ENCODE results near the gene COPA. TPM values are rescaled to one million over a fixed set of nuclear protein-coding genes. Genes with fewer than 3 reads are reported as not detected.

COPA gene
- total and polyA plus RNA-seq, 12 donors, result 58.4 to 209 (median 134) TPM

DNA sequence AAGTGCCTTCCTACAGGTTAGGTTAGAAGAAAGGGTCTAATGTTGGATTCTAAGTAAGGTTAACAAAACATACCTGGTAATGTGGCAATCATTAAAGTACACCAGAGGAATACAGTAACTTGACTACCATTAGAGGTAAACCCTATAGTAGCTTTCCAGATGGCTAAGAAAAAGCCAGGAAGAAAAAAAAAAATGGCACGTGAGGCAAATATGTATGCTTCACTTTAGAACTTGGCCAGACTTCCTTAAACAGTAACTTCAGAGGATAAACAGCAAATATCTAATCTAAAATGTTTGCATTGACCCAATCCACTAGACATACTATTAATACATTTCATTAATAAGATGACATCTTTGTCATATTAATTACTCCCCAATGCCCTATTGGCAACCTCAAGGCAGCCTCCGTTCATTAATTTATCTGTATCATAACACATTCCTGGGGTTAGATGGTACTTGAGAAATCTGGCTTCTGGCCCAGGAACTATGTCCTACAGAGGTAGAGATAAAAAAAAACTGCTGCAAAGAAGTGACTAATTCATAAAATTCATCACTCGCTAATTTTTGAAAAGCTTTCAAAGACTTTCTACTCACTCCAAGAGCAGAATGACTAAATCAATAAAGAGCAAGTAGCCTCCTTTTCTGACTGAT is 86.5 kb downstream of the COPA start:
- peak in 4 of 7 donors; percentile 47 to 68 (median 56) for DNase-seq
- TF ChIP-seq, protein P1, sequence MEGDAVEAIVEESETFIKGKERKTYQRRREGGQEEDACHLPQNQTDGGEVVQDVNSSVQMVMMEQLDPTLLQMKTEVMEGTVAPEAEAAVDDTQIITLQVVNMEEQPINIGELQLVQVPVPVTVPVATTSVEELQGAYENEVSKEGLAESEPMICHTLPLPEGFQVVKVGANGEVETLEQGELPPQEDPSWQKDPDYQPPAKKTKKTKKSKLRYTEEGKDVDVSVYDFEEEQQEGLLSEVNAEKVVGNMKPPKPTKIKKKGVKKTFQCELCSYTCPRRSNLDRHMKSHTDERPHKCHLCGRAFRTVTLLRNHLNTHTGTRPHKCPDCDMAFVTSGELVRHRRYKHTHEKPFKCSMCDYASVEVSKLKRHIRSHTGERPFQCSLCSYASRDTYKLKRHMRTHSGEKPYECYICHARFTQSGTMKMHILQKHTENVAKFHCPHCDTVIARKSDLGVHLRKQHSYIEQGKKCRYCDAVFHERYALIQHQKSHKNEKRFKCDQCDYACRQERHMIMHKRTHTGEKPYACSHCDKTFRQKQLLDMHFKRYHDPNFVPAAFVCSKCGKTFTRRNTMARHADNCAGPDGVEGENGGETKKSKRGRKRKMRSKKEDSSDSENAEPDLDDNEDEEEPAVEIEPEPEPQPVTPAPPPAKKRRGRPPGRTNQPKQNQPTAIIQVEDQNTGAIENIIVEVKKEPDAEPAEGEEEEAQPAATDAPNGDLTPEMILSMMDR (IDR thresholded peaks at IDR 0.05), result no peak
- TF ChIP-seq POLR2A (IDR thresholded peaks at IDR 0.05), result no peak
- intact Hi-C loops (cut with DNase I), result loop anchor here (5.0 to 10.0 kb wide), 3 partner anchors 49 to 152 kb away; partner anchors contain the start of genes CASQ1 (in 1 of the 2) and PEA15 (in 1 of the 2)
- H3K27me3 ChIP-seq, result no peaks in the 10 kb centered on the region
- peaks cover 15 to 52% of the 10 kb centered on the region in 2 donors for H3K4me1 ChIP-seq (replicated peaks in 1 of 2)
- WGBS, 4 donors, result 23 to 30% (median 25%) methylated on average over 3 of the region's 3 CpGs
- H3K4me3 ChIP-seq, result no peak overlapping the region
- no peaks in the 10 kb centered on the region for H3K36me3 ChIP-seq (replicated peaks in 1 of 2)
- H3K27ac ChIP-seq, result peak overlapping the region in 1 of 5 donors; percentile 9
- H3K9me3 ChIP-seq (replicated peaks in 1 of 3), result no peaks in the 10 kb centered on the region

DNA sequence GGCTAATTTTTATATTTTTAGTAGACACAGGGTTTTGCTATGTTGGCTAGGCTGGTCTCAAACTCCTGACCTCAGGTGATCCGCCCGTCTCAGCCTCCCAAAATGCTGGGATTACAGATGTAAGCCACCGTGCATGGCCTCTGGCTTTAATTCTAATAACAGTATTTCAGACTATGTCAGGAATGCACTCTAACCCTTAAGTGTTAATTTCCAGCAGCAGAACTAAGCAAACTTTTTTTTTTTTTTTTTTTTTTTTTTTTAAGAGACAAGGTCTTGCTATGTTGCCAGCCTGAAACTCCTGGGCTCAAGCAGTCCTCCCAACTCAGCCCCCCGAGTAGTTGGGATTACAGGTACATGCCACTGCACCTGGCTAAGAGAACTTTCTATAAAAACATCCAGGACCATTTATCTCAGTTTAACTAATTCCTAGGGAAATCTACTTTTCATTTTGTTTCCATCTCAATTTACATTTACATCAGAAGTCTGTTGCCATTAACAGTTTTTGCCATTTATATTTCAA is 87.2 kb downstream of the COPA start:
- 83 to 90% (median 88%) methylated on average over 4 of the region's 4 CpGs for WGBS, 4 donors
- H3K27ac ChIP-seq, result no peak overlapping the region
- intact Hi-C loops (cut with DNase I), result loop anchor here (5.0 to 10.0 kb wide), 3 partner anchors 49 to 151 kb away; partner anchors contain the start of genes CASQ1 (in 1 of the 2) and PEA15 (in 1 of the 2)
- H3K4me1 ChIP-seq (replicated peaks in 1 of 2), result peaks cover 10 to 46% of the 10 kb centered on the region in 2 donors
- H3K9me3 ChIP-seq (replicated peaks in 1 of 3), result no peaks in the 10 kb centered on the region
- DNase-seq, result no peak
- TF ChIP-seq, protein P1 (IDR thresholded peaks at IDR 0.05), result no peak
- TF ChIP-seq POLR2A (IDR thresholded peaks at IDR 0.05), result no peak
- H3K4me3 ChIP-seq, result no peak overlapping the region
- no peaks in the 10 kb centered on the region for H3K27me3 ChIP-seq
- H3K36me3 ChIP-seq (replicated peaks in 1 of 2), result no peaks in the 10 kb centered on the region

DNA sequence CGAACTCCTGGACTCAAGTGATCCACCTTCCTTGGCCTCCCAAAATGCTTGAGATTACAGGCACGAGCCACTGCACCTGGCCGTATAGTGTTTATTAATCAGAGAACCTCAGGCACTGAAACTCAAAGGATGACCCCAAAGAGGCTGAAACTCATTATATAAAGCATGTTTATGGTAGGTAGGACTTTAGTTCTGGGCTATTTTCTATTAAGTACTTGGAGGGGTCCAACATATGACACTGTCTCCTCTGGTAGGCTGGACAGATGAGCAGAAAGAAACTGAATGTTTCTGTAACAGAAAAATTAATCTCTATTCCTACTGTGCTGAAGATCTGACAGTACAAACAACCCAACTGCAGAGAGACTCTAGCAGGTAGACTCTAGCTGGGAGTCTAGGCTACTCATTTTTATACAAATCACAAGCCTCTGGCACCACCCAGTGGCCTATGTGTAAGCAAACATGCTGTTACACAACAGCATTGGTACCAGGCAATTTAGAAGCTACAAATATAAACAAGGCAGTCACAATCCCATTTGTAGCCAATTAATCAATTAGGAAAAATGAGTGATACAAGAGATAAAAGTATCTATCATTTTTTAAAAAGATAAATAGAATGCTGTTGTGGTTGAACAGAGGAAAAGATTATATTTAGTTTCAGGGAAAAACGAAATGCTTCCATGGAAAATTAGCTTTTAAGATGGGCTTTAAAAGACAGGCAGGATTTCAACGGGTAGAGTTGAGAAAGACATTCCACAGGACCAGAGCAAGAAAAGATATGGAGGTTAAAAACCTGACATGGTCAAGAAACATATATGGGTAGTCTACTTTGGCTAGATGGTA is 91.1 kb downstream of the COPA start:
- Histone ChIP-seq H3K9me3 (replicated peaks in 1 of 3) (no peaks in the 10 kb centered on the region), H3K27me3 (no peaks in the 10 kb centered on the region), H3K4me3 (no peak overlapping the region), H3K4me1 (replicated peaks in 1 of 2) (peaks cover 0 to 19% of the 10 kb centered on the region in 2 donors), H3K27ac (peak overlapping the region in 1 of 5 donors; percentile 22), H3K36me3 (replicated peaks in 1 of 2) (peaks cover 0 to 3% of the 10 kb centered on the region in 2 donors)
- WGBS, 4 donors, result 65 to 75% (median 70%) methylated on average over 5 of the region's 5 CpGs
- no peak for TF ChIP-seq POLR2A (IDR thresholded peaks at IDR 0.05)
- TF ChIP-seq, protein P1 (IDR thresholded peaks at IDR 0.05), result peak; percentile 55 to 87 (median 84)
- peak; percentile 72 to 90 (median 80) for DNase-seq
- intact Hi-C loops (cut with DNase I), result loop anchor here (10.0 kb wide), 2 partner anchors 57 to 147 kb away; partner anchors contain the start of gene CASQ1 (in 1 of the 2)

DNA sequence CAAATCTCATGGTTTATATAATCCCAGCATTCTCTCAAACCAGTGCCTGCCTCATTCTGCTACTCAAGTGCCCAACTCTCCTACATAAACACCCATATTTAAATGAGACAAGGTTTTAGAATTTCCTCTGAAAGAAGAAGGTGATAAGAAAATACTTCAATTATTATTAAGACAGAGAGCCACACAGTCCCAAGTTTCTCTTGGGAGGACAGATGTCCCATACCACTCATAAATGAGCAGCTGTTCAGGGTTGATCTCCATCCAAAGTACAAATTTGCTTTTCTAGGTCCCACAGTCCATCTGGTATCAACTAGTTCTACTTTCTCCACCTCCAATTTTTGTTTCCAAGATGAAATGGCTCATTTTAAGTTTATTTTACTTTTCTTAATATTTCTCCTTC is 92.0 kb downstream of the COPA start:
- Histone ChIP-seq H3K27me3 (no peaks in the 10 kb centered on the region), H3K4me3 (no peak overlapping the region), H3K4me1 (replicated peaks in 1 of 2) (peaks cover 0 to 14% of the 10 kb centered on the region in 2 donors), H3K36me3 (replicated peaks in 1 of 2) (peaks cover 0 to 3% of the 10 kb centered on the region in 2 donors), H3K9me3 (replicated peaks in 1 of 3) (no peaks in the 10 kb centered on the region), H3K27ac (no peak overlapping the region)
- intact Hi-C loops (cut with DNase I), result loop anchor here (10.0 kb wide), 2 partner anchors 56 to 146 kb away; partner anchors contain the start of gene CASQ1 (in 1 of the 2)
- DNase-seq, result no peak
- TF ChIP-seq POLR2A (IDR thresholded peaks at IDR 0.05), result no peak
- TF ChIP-seq, protein P1 (IDR thresholded peaks at IDR 0.05), result no peak
